Fibroblast of the aortic adventitia (primary cell): ENCODE results near the gene INHBC. TPM values are rescaled to one million over a fixed set of nuclear protein-coding genes. Genes with fewer than 3 reads are reported as not detected.

Experiments used
- DNase-seq: peaks from one replicate; pipeline ENCODE4 v3.0.0-alpha.2; 2010; ENCODE audit warnings: low read depth
- H3K4me3 ChIP-seq: 2 replicates; pipeline ENCODE4 v1.5.1; 2011; ENCODE audit warnings: low read depth, mild to moderate bottlenecking, control low read depth, low read length, moderate library complexity
- total RNA-seq: library from RNA; depleted of rRNA; stranded (reverse); fragments of >200 nt; gene quantifications from 2 replicates; pipeline ENCODE4 v1.2.3, GENCODE V29; 2012; ENCODE audit warnings: low replicate concordance
- TF ChIP-seq, protein P1 (sequence below): IDR thresholded peaks from 2 replicates; pipeline ENCODE4 v1.5.1; 2011; ENCODE audit warnings: mild to moderate bottlenecking, low read length, control low read depth, inconsistent platforms; ENCODE audit not compliant: insufficient read depth

INHBC gene
- total RNA-seq, 1 donor: not detected

DNA sequence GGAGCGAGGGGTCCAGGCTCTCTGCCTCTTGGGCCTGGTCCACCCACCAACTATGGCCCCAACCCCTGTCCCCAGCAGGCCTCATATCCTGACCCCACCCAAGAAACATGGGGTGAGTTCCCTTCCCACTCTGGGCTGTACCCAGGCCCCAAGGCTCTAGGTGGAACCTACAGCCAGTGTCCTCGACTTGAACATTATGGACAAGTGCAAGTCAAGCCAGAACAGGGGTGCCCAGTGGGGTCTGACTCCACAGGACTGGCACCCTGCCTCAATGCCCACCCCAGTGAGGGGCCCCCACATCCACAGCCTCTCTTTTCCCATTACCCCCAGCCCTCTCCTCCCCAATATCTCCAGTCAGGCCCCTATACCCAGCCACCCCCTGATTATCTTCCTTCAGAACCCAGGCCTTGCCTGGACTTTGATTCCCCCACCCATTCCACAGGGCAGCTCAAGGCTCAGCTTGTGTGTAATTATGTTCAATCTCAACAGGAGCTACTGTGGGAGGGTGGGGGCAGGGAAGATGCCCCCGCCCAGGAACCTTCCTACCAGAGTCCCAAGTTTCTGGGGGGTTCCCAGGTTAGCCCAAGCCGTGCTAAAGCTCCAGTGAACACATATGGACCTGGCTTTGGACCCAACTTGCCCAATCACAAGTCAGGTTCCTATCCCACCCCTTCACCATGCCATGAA, 36.5 kb downstream of the INHBC start:
- TF ChIP-seq, protein P1, sequence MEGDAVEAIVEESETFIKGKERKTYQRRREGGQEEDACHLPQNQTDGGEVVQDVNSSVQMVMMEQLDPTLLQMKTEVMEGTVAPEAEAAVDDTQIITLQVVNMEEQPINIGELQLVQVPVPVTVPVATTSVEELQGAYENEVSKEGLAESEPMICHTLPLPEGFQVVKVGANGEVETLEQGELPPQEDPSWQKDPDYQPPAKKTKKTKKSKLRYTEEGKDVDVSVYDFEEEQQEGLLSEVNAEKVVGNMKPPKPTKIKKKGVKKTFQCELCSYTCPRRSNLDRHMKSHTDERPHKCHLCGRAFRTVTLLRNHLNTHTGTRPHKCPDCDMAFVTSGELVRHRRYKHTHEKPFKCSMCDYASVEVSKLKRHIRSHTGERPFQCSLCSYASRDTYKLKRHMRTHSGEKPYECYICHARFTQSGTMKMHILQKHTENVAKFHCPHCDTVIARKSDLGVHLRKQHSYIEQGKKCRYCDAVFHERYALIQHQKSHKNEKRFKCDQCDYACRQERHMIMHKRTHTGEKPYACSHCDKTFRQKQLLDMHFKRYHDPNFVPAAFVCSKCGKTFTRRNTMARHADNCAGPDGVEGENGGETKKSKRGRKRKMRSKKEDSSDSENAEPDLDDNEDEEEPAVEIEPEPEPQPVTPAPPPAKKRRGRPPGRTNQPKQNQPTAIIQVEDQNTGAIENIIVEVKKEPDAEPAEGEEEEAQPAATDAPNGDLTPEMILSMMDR: no peak
- DNase-seq: no peak
- H3K4me3 ChIP-seq: no peak overlapping the region

GRCh38 chr12:57471661-57472060, 37.1 kb downstream of the INHBC start:
- TF ChIP-seq, protein P1: no peak
- DNase-seq: no peak
- no peak overlapping the region for H3K4me3 ChIP-seq

DNA sequence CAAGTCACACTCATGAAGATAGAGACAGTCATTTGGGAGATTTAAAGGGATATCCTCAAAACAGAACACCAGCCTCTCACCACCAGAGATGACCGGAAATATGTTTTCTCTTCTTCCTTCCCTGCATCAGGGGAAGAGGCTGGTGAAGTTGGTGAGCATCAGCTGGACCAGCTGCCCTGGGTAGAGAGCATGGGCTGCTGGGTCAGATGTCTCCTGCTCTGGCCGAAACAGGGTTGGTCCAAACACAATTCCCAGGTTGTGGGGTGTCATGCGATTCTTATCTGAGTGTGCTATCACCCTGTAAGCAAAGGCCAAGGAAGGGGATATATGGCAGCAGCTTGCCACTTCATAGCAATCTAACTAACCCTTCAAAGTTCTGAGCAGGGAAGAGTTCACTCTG, 37.8 kb downstream of the INHBC start:
- no peak for DNase-seq
- TF ChIP-seq, protein P1: no peak
- no peak overlapping the region for H3K4me3 ChIP-seq

- no peak overlapping the region for H3K4me3 ChIP-seq
- TF ChIP-seq, protein P1: no peak
- no peak for DNase-seq
Measured at GRCh38 chr12:57473392-57473791, 38.8 kb downstream of the INHBC start.

GRCh38 chr12:57473886-57474285, 39.3 kb downstream of the INHBC start:
- TF ChIP-seq, protein P1: no peak
- DNase-seq: no peak
- H3K4me3 ChIP-seq: no peak overlapping the region

- TF ChIP-seq, protein P1: no peak
- DNase-seq: no peak
- no peak overlapping the region for H3K4me3 ChIP-seq
Measured at GRCh38 chr12:57474430-57474829, 39.8 kb downstream of the INHBC start.

GRCh38 chr12:57474862-57475261, 40.3 kb downstream of the INHBC start:
- DNase-seq: no peak
- TF ChIP-seq, protein P1: no peak
- H3K4me3 ChIP-seq: no peak overlapping the region
